IMR-90 (cell line): Measurements from ENCODE around the gene NUB1.

ENCODE experiments used
- CEBPB ChIP-seq: IDR thresholded peaks from 2 replicates; pipeline ENCODE4 v1.6.1; 2012; ENCODE audit warnings: low read depth, low read length, improper control_type of control experiment
- CHD1 ChIP-seq: IDR thresholded peaks from 2 replicates; pipeline ENCODE4 v1.6.1; 2012; ENCODE audit warnings: low read depth, low read length, improper control_type of control experiment
- CTCF ChIP-seq: conservative IDR thresholded peaks from 2 replicates; pipeline ENCODE4 v1.5.1; 2012; ENCODE audit warnings: mild to moderate bottlenecking, low read depth, low read length, improper control_type of control experiment
- MAZ ChIP-seq: IDR thresholded peaks from 2 replicates; pipeline ENCODE4 v1.6.1; 2012; ENCODE audit warnings: low read depth, mild to moderate bottlenecking, low read length, improper control_type of control experiment, moderate library complexity, borderline replicate concordance
- POLR2A ChIP-seq: IDR thresholded peaks from 2 replicates; pipeline ENCODE4 v1.6.1; 2012; ENCODE audit warnings: mild to moderate bottlenecking, low read depth, low read length
- RAD21 ChIP-seq: IDR thresholded peaks from 2 replicates; pipeline ENCODE4 v1.6.1; 2012; ENCODE audit warnings: low read length, improper control_type of control experiment
- RFX5 ChIP-seq: IDR thresholded peaks from 2 replicates; pipeline ENCODE4 v1.8.0; 2012; ENCODE audit warnings: low read depth, mild to moderate bottlenecking, low read length, moderate library complexity
- SMC3 ChIP-seq: fragments of 150-350 bp; IDR thresholded peaks from 2 replicates; pipeline ENCODE4 v1.6.1; 2016; ENCODE audit warnings: low read depth, mild to moderate bottlenecking, antibody characterized with exemption, low read length, moderate library complexity

GRCh38 chr7:151378496-151379192 lies 37.0 kb downstream of the NUB1 start:
- TF ChIP-seq CTCF (no peak), POLR2A (no peak), CEBPB (no peak), RFX5 (no peak), RAD21 (no peak), MAZ (no peak), CHD1 (no peak), SMC3 (no peak)
